Hematopoietic multipotent progenitor cell treated with erythropoietin and hydrocortisone succinate and interleukin-3 and kit ligand, for 15 days (in vitro differentiated cells): ENCODE results near the gene P2RX1.

Experiments
- DNase-seq: peaks from one replicate; pipeline ENCODE4 v3.0.0-alpha.2; 2015; ENCODE audit warnings: low spot score

P2RX1 gene

DNA sequence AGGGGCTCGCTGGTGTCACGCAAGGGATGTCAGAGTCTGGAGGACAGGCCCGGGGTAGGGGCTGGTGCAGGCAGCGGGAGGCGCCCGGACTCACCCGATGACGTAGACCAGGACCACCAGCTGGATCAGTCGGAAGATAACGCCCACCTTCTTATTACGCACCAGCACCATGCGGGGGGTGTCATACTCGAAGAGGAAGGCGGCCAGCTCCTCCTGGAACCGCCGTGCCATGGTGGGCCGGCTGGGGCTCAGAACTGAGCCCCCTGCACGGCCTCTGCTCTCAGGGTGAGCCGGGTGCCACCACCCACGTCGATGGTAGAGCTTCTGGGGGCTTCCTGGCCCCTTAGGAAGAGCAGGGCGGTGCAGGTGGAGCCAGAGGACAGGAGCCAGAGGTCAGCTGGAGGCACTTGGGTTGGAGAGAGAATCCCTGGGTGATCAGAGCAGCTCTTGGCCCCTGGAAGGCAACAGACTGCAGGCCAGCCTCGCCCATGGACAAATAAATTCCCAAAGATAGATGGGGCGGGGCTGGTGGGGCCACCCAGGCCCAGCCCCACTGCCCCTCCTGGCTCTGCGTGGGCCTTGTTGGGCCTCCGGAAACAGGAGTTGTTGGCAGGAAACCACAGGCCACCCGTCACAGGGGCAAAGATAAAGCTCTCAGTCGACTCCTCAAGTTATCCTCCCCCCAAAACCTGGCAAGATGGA lies at the start of gene P2RX1:
P2RX1 (minus strand) TSS at position 471 of the 702 bp plus-strand sequence; CDS start at position 231, 240 bp downstream.
- DNase-seq = peak; percentile 36

DNA sequence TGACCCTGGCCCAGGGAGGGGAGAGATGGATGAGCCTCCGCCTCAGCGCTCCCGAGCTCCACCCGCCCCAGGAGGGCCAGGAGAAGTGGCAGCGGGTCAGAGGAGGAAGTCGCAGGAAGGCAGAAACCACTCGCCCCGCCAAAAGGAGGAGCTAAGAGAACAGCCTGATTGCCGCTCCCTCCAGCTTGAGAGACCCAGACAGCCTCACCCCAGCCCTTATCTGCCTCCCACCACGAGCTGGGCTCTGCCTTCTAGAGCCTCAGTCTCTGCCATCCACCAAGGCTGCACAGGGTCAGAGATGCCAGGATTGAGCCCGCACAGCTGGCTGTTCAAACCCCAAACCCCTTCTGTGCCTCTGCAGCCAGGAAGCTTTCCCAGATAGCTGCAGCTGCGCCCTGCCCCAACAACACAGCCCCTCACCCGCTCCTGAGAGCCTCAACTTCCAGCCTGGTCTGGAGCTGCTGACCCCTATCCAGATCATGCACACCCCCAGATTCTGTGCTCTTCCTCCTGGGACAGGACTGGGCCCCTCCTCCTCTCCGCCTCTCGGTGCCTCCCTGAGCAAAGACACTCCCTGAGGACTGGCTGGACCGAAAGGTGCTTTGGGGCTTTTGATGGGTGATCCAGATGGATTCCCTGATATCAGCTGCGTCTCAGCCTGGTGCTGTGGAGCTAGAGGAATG lies 49.0 kb upstream of the P2RX1 start:
- DNase-seq = peak; percentile 17

DNA sequence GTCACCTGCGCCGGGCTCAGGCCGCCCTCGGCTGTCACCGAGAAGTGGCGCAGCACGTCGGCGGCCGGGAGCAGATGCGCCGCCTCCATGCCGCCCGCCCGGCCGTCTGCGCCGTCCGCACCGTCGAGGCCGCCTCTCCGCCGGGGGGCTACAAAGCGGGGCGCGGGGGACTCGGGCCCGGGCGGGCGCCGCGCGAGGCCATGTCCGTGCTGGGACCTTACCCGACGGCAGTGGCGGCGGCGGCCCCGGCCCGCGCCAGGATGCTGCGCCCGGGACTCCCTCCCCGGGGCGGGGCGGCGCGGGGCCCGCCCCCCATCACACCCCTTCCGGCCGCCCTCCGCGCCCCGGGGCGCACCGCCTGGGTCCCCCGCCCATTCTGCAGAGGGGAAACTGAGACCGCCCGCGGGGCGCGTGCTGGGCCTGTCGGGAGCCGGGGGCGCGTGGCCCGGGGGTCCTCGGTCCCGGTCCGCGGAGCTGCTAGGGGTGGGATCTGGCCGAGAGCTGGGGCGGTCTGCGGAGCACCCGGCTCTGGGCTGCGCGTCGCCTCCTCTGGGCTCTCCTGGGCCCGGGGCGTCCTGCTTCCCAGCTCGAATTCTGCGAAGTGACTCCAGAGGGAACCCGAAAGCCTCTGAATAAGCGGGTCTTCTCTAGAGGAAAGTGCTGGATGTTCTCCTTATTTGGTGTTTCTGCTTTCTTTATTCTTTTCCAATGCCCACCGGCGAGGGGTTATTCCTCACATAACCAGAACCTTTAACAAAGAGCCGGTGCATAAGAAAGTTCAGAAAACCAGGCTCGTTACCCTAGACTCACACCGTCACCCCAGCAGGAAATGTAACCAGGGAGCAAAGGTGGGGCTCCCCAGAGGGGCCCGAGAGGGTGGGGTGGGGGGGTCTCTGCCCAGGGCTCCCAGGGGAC lies 48.2 kb upstream of the P2RX1 start, which contains the start of gene ATP2A3:
ATP2A3 (minus strand) TSS at position 235 of the 915 bp plus-strand sequence; CDS start at position 89, 146 bp downstream.
- no peak for DNase-seq

DNA sequence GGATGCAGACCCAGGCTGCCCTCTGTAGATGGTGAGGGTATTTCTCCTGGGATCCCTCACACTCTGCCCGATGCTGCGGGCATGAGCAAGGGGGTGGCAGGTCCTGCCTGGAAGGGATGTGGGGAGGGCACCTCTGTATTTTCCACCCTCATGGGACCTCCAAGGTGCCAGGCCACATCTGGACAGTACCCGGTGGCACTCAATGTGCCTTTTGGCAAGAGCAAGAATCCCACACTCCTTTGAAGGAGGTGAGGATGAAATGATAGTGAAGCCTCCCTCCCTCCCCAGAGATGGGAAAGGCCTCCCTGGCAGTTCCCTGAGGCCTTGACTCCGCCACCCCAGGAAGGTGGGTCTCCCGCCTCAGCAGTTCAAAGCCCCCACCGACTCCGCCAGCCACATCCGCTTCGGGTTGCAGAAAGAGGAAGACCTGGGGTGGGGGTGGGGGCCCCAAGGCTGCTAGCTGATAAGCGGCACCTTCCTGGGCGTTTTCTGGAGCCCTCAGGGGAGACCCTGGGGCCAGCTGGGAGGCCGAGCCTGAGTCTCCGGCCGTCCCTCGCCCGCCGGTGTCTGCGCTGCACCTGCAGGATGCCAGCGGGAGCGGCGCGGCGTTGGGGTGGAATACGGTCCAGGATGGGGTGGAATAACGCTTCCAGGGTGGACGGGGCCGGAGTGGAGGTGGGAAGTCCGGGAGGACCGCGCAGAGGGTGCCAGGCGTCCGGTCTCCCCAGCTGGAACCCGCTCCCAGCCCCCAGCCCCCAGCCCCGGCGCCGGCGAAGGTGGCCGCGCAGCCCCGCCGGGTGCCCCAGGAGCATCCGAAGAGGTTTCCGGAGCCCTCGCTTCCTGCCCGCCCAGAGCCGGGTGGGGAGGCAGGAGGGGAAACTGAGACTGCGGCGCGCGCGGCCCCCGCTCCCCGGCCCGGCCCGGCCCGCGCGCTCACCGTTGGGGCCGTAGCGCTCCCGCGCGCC lies 47.3 kb upstream of the P2RX1 start:
- no peak for DNase-seq

DNA sequence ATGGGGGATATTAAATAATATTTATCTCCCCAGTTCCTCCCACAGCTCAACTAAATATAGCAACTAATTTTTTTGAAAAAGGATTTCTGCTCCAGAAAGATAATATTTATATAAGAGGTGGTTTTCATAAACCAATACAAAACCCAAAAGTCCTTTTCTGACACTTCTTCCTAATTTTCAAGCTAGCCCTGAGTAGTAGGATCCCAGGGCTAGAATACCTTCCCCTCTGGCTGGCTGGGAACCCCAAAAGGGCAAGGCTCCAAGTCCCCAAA lies 46.6 kb upstream of the P2RX1 start:
- DNase-seq = no peak

DNA sequence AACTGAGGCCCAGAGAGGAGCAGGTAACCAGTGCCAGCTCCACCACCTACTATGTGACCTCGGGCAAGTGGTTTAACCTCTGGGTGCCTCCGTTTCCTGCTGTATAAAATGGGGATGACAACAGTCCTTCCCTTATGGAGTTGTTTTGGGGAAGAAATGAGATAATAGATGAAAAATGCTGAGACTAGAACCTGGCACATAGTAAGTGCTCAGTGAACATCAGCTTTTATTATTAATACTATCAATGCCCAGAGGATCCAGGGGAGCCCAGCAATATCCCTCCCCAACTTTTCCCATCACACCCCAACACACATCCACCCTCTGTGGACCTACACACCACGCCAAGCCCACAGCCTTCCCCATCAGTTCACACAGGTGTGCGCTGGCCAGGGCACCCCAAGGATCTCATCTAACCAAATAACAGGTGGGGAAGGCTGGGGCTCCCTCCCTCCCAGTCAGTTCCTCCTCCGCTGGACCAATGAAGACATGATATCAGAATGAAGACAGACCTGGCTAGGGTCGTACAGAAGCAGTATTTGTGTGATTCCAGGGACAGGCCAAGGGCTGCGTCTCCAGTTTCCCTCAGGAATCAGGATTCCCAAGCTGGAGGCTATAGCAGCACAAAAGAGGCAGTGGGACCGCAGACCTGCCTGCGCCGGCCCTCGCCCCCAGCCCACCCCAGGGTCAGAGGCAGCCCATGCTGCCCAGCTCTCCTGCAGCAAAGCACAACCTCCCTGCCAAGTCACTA lies 46.1 kb upstream of the P2RX1 start:
- no peak for DNase-seq

DNA sequence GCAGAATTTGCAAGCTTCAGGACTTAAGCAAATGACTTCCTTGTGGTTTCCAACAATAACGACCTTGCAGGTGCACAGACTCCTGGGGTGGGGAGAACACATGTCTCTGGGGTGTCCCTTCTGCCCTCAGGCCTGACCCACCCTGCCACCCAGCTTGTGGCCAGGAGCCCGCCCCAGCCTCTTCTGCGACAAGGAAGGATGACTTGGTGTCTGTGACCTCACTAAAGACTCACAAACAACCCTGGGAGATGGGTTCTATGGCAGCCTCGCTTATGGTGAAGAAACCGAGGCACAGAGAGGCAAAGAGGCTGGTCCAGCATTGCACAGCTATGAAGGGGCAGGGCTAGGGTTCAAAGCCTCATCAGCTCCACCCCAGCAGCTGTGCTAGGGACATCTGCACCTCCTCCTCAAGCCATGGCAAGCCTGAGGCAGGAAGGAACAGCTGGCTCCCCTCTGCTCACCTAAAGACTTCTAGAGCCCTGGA lies 45.3 kb upstream of the P2RX1 start:
- DNase-seq = no peak

DNA sequence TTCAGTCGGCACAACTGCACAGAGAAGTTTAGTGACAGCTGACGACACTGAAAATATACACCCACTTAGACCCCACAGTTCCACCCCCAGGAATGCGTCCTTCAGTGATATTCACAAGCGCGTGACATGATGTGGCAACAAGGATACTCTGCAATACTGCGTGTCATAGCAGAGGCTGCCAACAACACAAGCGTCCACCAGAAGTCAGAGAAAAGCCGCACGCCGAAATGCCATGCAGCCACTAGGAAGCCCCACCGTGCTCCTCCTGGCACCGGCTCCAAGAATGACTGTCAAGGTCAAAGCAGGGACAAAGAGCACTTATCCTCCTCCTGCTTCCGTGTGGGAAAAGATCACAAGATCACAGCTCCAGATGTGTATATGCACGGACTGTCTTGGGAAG lies 44.5 kb upstream of the P2RX1 start:
- no peak for DNase-seq

DNA sequence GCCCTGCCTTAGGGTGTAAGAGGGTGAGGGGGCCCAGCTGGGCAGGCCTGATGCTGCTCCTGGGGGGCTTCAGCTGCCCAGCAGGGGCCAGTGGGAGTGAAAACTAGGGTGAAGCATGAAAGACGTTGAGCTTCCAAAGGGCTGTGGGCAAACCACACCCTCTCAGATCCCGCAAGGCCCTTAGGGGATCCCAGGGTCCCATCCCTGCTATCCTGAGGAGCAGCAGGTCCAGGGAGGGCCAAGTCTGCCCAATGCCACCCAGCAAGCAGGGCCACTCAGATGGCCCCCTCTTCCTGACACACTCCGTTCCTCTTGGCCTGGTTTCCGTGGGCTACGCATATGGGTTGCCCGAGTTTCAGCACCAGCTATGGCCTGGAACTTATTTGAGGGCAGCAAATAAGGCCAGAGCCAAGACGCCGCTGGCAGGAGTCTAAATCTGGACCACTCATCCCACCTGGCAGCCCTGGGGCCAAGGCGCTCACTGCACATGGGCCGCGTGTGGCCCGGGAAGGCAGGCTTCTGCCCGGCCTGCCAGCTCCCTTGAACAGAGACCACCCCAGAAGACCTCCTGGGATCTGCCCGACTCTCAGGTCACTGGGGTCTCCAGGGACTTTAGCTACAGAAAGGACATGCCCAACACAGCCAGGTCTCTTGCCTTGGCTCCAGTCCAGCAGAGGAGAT lies 43.8 kb upstream of the P2RX1 start:
- DNase-seq = no peak

DNA sequence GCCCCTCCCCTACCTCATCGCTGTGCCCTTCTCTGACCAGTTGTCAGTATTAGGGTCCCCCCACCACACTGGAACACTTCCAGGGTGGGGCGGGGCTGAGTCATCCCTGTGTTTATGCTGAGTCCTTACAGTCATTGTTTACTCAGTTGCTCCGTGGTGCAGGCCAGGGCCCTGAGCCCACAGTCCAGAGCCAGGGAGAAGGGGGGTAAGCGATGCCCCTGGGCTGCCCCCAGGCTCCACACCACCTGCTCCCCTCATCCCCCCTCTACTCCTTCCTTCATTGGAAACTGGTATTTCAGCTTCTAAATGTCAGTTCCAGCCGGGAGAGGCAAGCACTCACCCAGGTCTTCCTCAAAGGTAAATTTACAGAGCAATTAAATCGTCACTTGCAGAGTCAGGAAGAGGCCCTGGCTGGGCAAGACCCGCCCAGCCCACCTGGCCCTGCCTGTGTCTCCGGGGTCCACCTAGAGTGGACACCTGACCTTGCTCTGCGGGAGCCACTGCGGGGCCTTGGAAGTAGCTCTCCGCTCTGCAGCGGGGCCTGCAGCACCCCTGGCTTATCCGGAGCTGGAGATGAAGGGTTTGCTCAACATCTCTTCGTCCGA lies 43.1 kb upstream of the P2RX1 start:
- DNase-seq = no peak

DNA sequence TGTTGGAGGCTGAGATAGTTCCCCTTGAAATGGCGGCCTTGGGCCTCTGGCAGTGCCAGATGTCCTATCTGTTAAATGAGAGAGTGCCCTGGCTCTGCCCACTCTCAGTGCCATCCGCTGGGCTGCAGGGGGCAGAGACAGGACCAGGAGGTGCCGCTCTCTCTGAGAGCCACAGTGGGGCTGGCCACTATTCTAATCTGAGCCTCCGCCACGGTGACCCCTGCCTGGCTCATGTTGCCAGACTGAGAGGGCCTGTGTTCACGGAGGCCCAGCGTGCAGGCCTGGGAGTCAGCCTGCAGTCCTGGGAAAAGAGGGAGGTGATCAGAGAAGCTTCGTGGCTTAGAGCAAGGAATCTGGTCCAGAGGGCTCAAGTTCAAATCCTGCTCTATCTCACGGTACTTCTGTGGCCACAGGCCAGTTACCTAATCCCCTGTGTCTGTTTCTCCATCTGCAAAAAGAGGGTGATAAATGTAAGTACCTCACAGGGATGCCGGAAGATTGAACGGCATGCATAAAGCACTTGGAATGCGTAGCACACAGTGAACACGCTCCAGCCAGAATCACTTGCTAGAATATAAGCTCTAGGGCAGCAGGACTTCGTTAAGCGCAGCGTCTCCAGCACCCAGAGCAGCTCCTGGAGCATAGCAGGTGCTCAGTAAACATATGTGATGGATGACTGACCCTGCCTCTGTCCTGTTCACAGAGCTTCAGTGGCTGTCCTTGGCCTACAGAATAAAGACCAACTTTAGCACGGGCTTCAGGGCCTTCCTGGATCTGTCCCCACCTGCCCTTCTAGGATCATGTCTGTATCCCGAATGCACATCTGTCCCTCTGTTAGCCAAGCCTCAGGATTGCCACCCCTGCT lies 41.7 kb upstream of the P2RX1 start:
- DNase-seq = no peak

DNA sequence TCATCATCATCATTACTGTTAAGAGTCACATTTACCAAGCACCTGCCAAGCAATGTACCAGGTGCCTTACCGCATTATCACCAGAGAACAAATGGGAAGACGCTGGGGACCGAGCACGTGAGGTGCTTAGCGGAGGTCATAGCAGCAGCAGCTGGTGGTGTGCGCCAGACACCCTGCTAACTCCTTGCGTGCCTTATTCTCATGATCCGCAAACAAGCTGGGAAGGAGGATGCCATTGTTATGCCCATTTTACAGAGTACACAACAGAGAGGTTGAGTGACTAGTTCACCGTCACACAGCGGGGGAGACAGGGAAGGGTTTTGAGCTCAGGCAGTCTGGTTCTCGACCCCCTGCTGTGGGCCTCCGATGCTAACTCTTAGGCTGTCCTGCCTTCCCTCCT lies 40.7 kb upstream of the P2RX1 start:
- no peak for DNase-seq

DNA sequence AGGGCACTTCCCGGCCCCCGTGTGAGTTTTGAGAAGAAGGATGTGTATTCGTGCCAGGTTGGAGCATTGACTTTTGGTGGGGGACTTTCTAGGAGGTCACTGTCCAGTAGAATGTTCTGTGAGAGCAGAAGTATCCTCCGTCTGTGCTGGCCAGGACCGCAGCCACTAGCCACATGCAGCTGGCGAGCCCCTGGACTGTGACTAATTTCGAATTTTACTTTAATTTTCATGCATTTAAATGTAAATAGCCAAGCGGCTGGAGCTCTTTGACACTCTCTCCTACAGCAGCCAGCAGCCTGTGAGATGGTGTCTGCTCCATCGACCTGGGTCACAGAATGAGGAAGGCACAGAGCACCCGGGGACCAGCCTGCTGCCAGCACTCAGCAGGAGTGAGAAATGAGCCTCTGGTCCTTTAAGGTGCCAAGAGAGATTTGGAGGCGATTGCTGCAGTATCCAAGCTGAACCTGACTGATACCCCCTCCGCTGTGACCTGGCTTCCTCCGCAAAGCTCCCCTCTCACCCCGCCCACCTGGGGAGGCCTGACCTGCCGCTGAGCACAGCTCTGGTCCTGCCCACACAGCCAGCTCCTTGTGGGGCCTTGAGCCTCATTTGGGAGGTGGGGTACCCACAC lies 40.2 kb upstream of the P2RX1 start:
- DNase-seq = no peak

DNA sequence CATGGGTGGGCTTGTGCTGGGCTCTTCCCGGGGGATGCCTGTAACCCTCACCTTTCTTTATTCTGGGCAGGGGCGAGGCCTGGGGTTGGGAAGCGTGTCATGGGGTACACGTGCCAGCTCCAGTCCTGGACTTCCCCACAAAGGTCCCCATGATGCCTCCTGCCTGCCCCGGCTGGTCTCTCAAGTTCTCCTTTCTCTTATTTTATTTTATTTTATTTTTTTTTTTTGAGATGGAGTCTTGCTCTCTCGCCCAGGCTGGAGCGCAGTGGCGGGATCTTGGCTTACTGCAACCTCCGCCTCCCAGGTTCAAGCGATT lies 39.4 kb upstream of the P2RX1 start:
- no peak for DNase-seq

DNA sequence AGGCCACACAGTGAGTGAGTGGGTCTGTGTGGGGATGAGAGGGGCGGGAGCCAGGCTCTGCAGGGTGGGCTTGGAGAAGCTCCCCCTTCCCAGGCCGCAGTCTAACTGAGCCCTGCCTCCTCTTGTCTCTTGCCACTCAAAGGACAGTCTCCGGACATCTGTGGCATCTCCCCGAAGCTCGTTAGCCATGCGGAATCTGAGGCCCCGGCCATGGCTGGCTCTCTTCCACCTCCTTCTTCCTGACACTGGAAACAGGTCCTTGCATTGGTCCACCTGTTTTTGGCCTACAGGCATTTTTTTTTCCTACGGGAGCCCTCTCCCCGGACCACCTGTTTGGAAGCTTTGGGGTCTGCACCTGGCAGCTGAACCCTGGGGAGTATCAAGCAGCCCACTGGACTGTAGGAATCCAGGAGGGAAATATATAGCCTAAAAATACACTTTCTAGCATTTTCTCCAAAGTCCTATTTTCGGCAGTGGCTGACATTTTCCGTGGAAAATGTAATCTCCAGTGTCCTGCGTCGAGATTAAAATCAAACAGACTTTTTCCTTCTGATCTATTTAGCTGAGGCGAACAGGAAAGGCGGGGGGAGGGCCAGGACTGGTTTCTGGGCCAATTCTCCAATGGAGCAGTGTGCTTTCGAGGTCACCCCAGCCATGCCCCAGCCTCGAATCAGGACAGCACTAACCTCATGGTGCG lies 38.9 kb upstream of the P2RX1 start:
- no peak for DNase-seq

DNA sequence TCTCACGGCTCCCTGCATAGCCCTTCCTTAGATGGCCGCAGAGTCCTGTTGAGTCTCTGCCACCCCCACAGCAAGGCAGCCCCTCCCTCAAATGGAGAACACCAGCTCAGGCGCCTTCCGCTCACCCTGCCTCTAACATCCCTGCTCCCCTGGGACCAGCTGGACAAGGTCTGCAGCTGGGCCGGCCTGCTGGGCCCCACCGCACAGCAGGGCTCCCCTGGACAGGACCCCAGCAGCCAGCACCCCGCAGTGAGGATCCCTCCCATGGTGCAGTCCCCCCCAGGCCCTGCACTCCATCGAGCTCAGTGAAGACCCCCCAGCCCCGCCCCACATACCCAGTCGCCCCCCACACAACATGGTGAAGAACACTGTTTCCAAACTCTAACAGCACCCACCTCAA lies 37.8 kb upstream of the P2RX1 start:
- no peak for DNase-seq

DNA sequence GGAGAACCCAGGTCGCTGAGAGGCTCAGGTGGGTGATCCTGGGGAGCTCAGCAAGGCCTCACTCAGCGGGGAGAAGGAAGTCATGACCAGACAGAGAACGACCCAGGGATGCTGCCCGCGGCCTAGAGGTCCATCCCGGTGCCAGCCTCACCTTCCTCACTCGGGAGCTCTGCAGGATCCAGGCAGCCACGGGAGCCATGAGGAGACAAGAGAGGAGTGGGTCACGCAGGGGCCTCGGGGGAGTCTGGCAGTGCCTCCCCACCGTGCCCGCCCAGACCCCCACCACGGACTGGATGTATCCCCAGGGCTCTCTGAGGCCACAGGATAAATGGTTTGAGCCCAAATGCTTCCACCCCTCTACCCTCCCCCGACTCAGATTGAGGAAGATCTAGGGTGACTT lies 37.3 kb upstream of the P2RX1 start:
- DNase-seq = no peak

DNA sequence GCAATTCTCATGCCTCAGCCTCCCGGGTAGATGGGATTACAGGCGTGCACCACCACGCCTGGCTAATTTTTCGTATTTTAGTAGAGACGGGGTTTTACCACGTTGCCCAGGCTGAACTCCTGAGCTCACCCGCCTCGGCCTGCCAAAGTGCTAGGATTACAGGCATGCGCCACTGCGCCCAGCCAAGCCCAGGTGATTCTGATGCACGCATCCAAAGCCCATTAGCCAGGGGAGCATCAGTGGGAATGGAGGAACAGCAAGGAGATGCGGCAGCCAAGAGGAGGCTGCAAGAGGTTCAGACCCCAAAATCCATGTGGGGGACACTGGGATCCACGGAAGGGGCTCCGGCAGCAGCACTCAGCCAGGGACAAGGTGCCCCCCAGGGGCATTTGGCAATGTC lies 35.9 kb upstream of the P2RX1 start:
- DNase-seq = no peak
